NCI-H510A treated with DMSO at 0.1 percent for 48 hours (cell line): ENCODE data around the gene DSTYK.
"Not testable (repeated sequence)": the region's sequence is repeated elsewhere in the genome, so short reads cannot be mapped to it uniquely, and the experiment has no call there.

Experiments
- DNase-seq: peaks from one replicate; lab custom pipeline; 2025; lab: John Stamatoyannopoulos, UW

The DSTYK gene

GRCh38 chr1:205240118-205240517 lies 28.6 kb upstream of the DSTYK start:
- DNase-seq = no peak

- DNase-seq = no peak
Observed at GRCh38 chr1:205239078-205239477, 27.6 kb upstream of the DSTYK start.

- DNase-seq = no peak
Observed at GRCh38 chr1:205237526-205238484, 26.3 kb upstream of the DSTYK start.

- no peak for DNase-seq
Observed at GRCh38 chr1:205236951-205237475, 25.5 kb upstream of the DSTYK start.

- DNase-seq = no peak
Observed at GRCh38 chr1:205236526-205236925, 25.0 kb upstream of the DSTYK start.

GRCh38 chr1:205235951-205236350 lies 24.4 kb upstream of the DSTYK start:
- no peak for DNase-seq

GRCh38 chr1:205233986-205234385 lies 22.5 kb upstream of the DSTYK start:
- DNase-seq = not testable (repeated sequence)

GRCh38 chr1:205232945-205233397 lies 21.5 kb upstream of the DSTYK start:
- no peak for DNase-seq

- DNase-seq = no peak
Observed at GRCh38 chr1:205232127-205232820, 20.8 kb upstream of the DSTYK start.

GRCh38 chr1:205230982-205231381 lies 19.5 kb upstream of the DSTYK start:
- no peak for DNase-seq

- DNase-seq = peak; percentile 63
Observed at GRCh38 chr1:205229916-205230700, 18.6 kb upstream of the DSTYK start.

GRCh38 chr1:205229399-205229871 lies 17.9 kb upstream of the DSTYK start:
- DNase-seq = peak; percentile 96

- no peak for DNase-seq
Observed at GRCh38 chr1:205228093-205228521, 16.6 kb upstream of the DSTYK start.

GRCh38 chr1:205227584-205228013 lies 16.1 kb upstream of the DSTYK start, which contains the start of gene TMCC2:
TMCC2 (plus strand) TSS chr1:205227946; CDS start chr1:205228565, 619 bp downstream.
- peak; percentile 85 for DNase-seq

GRCh38 chr1:205226868-205227583 lies 15.5 kb upstream of the DSTYK start:
- peak; percentile 50 for DNase-seq

GRCh38 chr1:205225901-205226765 lies 14.6 kb upstream of the DSTYK start:
- DNase-seq = no peak

GRCh38 chr1:205224736-205225135 lies 13.2 kb upstream of the DSTYK start:
- DNase-seq = no peak

GRCh38 chr1:205220421-205220820 lies 8.9 kb upstream of the DSTYK start:
- DNase-seq = no peak

GRCh38 chr1:205217418-205217817 lies 5.9 kb upstream of the DSTYK start:
- no peak for DNase-seq

- DNase-seq = no peak
Observed at GRCh38 chr1:205216588-205216987, 5.1 kb upstream of the DSTYK start.
